Activated CD8-positive, alpha-beta memory T cell treated with anti-CD3 and anti-CD28 coated beads for 48 hours (primary cell): ENCODE measurements around the gene SPN.
"Not testable (repeated sequence)": the region's sequence is repeated elsewhere in the genome, so short reads cannot be mapped to it uniquely, and the experiment has no call there.

ENCODE experiments used
- DNase-seq, 3 experiments: peaks; one replicate each; pipeline ENCODE4 v3.0.0-alpha.2; 2020; ENCODE audit warnings: low read depth in 2 of 3, low spot score in 2 of 3

SPN gene

GRCh38 chr16:29663016-29663806 lies at the start of gene SPN:
SPN (plus strand) TSS chr16:29663247; CDS start chr16:29663729, 482 bp downstream.
- peak in 2 of 3 experiments; percentile 37 to 44 for DNase-seq

GRCh38 chr16:29613307-29614057 lies 49.6 kb upstream of the SPN start:
- peak; percentile 88 to 94 (median 90) for DNase-seq

GRCh38 chr16:29614691-29615314 lies 48.2 kb upstream of the SPN start:
- not testable (repeated sequence) for DNase-seq

GRCh38 chr16:29616127-29616526 lies 46.9 kb upstream of the SPN start:
- DNase-seq: not testable (repeated sequence)

GRCh38 chr16:29620591-29620990 lies 42.5 kb upstream of the SPN start:
- not testable (repeated sequence) for DNase-seq

- DNase-seq: not testable (repeated sequence)
These were observed 40.3 kb upstream of the SPN start for GRCh38 chr16:29622738-29623137.

- DNase-seq: not testable (repeated sequence)
These were observed 39.8 kb upstream of the SPN start for GRCh38 chr16:29623253-29623652.

GRCh38 chr16:29625114-29625513 lies 37.9 kb upstream of the SPN start:
- DNase-seq: not testable (repeated sequence)

- DNase-seq: peak in 1 of 3 experiments; percentile 60
These were observed 36.2 kb upstream of the SPN start for GRCh38 chr16:29626778-29627331.

- DNase-seq: not testable (repeated sequence)
These were observed 35.4 kb upstream of the SPN start for GRCh38 chr16:29627661-29628075.

GRCh38 chr16:29628707-29629106 lies 34.3 kb upstream of the SPN start:
- not testable (repeated sequence) for DNase-seq

- not testable (repeated sequence) for DNase-seq
These were observed 33.7 kb upstream of the SPN start for GRCh38 chr16:29629318-29629717.

GRCh38 chr16:29631658-29632057 lies 31.4 kb upstream of the SPN start:
- not testable (repeated sequence) for DNase-seq

GRCh38 chr16:29635902-29636301 lies 27.1 kb upstream of the SPN start:
- DNase-seq: not testable (repeated sequence)

GRCh38 chr16:29636368-29636767 lies 26.7 kb upstream of the SPN start:
- not testable (repeated sequence) for DNase-seq

- DNase-seq: not testable (repeated sequence)
These were observed 24.3 kb upstream of the SPN start for GRCh38 chr16:29638751-29639150.

- DNase-seq: no peak
These were observed 21.5 kb upstream of the SPN start for GRCh38 chr16:29641561-29641960.

- DNase-seq: no peak
These were observed 19.5 kb upstream of the SPN start for GRCh38 chr16:29643596-29643995.

GRCh38 chr16:29644338-29644857 lies 18.6 kb upstream of the SPN start:
- no peak for DNase-seq

- no peak for DNase-seq
These were observed 17.9 kb upstream of the SPN start for GRCh38 chr16:29644973-29645693.
